Hepatocyte (in vitro differentiated cells): ENCODE measurements around the gene DGKQ. TPM values are rescaled to one million over a fixed set of nuclear protein-coding genes. Genes with fewer than 3 reads are reported as not detected.
A peak's percentile ranks its signal among the peaks of the same experiment; 100 is the strongest.

ENCODE experiments used
- DNase-seq: peaks from one replicate; pipeline ENCODE4 v3.0.0-alpha.2; 2016; ENCODE audit warnings: low spot score
- H2AFZ ChIP-seq: fragments of 200-600 bp; sonication (generic); 2 replicates; pipeline ENCODE4 v1.6.0; 2016; ENCODE audit warnings: antibody characterized with exemption, mild to moderate bottlenecking
- H3K27ac ChIP-seq: fragments of 200-600 bp; sonication (generic); 2 replicates; pipeline ENCODE4 v1.5.1; 2016; ENCODE audit warnings: mild to moderate bottlenecking
- H3K27me3 ChIP-seq: fragments of 200-600 bp; sonication (generic); 2 replicates; pipeline ENCODE4 v1.6.1; 2016
- H3K36me3 ChIP-seq: fragments of 200-600 bp; sonication (generic); replicated peaks from 2 replicates; pipeline ENCODE4 v1.5.1; 2016; ENCODE audit warnings: low read depth; ENCODE audit not compliant: insufficient read depth
- H3K4me1 ChIP-seq: fragments of 200-600 bp; sonication (generic); 2 replicates; pipeline ENCODE4 v1.5.1; 2016; ENCODE audit warnings: mild to moderate bottlenecking, moderate library complexity; ENCODE audit not compliant: insufficient read depth
- H3K4me2 ChIP-seq: fragments of 200-600 bp; sonication (generic); 2 replicates; pipeline ENCODE4 v1.6.0; 2016
- H3K4me3 ChIP-seq: fragments of 200-600 bp; sonication (generic); 2 replicates; pipeline ENCODE4 v1.5.1; 2016; ENCODE audit warnings: mild to moderate bottlenecking
- H3K79me2 ChIP-seq: fragments of 200-600 bp; sonication (generic); 2 replicates; pipeline ENCODE4 v1.6.0; 2017; ENCODE audit warnings: mild to moderate bottlenecking
- H3K9me2 ChIP-seq: fragments of 200-600 bp; sonication (generic); replicated peaks from 2 replicates; pipeline ENCODE4 v1.6.0; 2017; ENCODE audit warnings: mild to moderate bottlenecking; ENCODE audit not compliant: insufficient read depth
- H3K9me3 ChIP-seq: fragments of 200-600 bp; sonication (generic); 2 replicates; pipeline ENCODE4 v1.5.1; 2016; ENCODE audit warnings: low read depth, mild to moderate bottlenecking
- H4K20me1 ChIP-seq: fragments of 200-600 bp; sonication (generic); 2 replicates; pipeline ENCODE4 v1.6.0; 2016; ENCODE audit warnings: mild to moderate bottlenecking; ENCODE audit not compliant: insufficient read depth, poor library complexity, severe bottlenecking
- CTCF ChIP-seq: fragments of 200-600 bp; sonication (generic); IDR thresholded peaks from 2 replicates; pipeline ENCODE4 v1.5.1; 2016; ENCODE audit warnings: antibody characterized with exemption, mild to moderate bottlenecking; ENCODE audit not compliant: poor library complexity
- EZH2 ChIP-seq: fragments of 200-600 bp; sonication (generic); IDR thresholded peaks from 2 replicates; pipeline ENCODE4 v1.6.1; 2016; ENCODE audit warnings: antibody characterized with exemption, mild to moderate bottlenecking, borderline replicate concordance
- EZH2phosphoT487 ChIP-seq: fragments of 200-600 bp; sonication (generic); IDR thresholded peaks from one replicate; pipeline ENCODE4 v1.6.1; 2018; ENCODE audit warnings: antibody characterized with exemption, mild to moderate bottlenecking, low read depth, moderate library complexity; ENCODE audit not compliant: unreplicated experiment, severe bottlenecking
- WGBS: methylation state at CpG from one replicate; pipeline ENCODE4 v1.1.6; 2016; ENCODE audit warnings: low lambda C conversion rate; ENCODE audit errors: missing lambda C conversion rate; 5-methylcytosine and 5-hydroxymethylcytosine counted together
- polyA plus RNA-seq: library from polyadenylated mRNA; unstranded; fragments of >200 nt; fragmentation: Nextera tagmentation; extraction: Ambion mirVana; gene quantifications from 2 replicates; pipeline ENCODE4 v1.2.1, GENCODE V29; 2016
- total RNA-seq: library from RNA; depleted of rRNA; stranded (reverse); fragments of >200 nt; gene quantifications from 2 replicates; pipeline ENCODE4 v1.2.3, GENCODE V29; 2014

The DGKQ gene
- total and polyA plus RNA-seq, 2 experiments from 2014 or later: 17.4 to 20.7 TPM

- Histone ChIP-seq H3K4me2 (no peak overlapping the region), H3K4me1 (peaks cover 11% of the 10 kb centered on the region), H3K9me2 (no peaks in the 10 kb centered on the region), H3K4me3 (no peak overlapping the region), H3K27ac (no peak overlapping the region), H3K36me3 (no peaks in the 10 kb centered on the region), H3K27me3 (peaks cover 65% of the 10 kb centered on the region), H4K20me1 (no peaks in the 10 kb centered on the region), H2AFZ (no peak overlapping the region), H3K79me2 (no peaks in the 10 kb centered on the region), H3K9me3 (no peaks in the 10 kb centered on the region)
- 97% methylated on average over 12 of the region's 13 CpGs for WGBS
- DNase-seq: no peak
- no peak for TF ChIP-seq EZH2phosphoT487
- TF ChIP-seq EZH2: no peak
- no peak for TF ChIP-seq CTCF
These were observed 30.7 kb upstream of the DGKQ start for GRCh38 chr4:1004071-1004418.

GRCh38 chr4:1003271-1004070 lies 30.1 kb upstream of the DGKQ start:
- no peak overlapping the region for H3K27ac ChIP-seq
- H3K4me2 ChIP-seq: peak overlapping the region; percentile 73
- no peaks in the 10 kb centered on the region for H4K20me1 ChIP-seq
- H3K9me2 ChIP-seq: no peaks in the 10 kb centered on the region
- H3K4me3 ChIP-seq: no peak overlapping the region
- TF ChIP-seq EZH2phosphoT487: no peak
- TF ChIP-seq EZH2: no peak
- TF ChIP-seq CTCF: no peak
- H2AFZ ChIP-seq: no peak overlapping the region
- no peaks in the 10 kb centered on the region for H3K9me3 ChIP-seq
- DNase-seq: no peak
- no peaks in the 10 kb centered on the region for H3K79me2 ChIP-seq
- WGBS: 40% methylated on average over 38 of the region's 63 CpGs
- peaks cover 60% of the 10 kb centered on the region for H3K27me3 ChIP-seq
- peaks cover 11% of the 10 kb centered on the region for H3K4me1 ChIP-seq
- no peaks in the 10 kb centered on the region for H3K36me3 ChIP-seq

- Histone ChIP-seq H3K4me3 (no peak overlapping the region), H4K20me1 (no peaks in the 10 kb centered on the region), H3K9me2 (no peaks in the 10 kb centered on the region), H2AFZ (no peak overlapping the region), H3K27me3 (peaks cover 60% of the 10 kb centered on the region), H3K4me1 (peaks cover 12% of the 10 kb centered on the region), H3K79me2 (no peaks in the 10 kb centered on the region), H3K36me3 (no peaks in the 10 kb centered on the region), H3K27ac (no peak overlapping the region), H3K4me2 (peak overlapping the region; percentile 73), H3K9me3 (no peaks in the 10 kb centered on the region)
- DNase-seq: no peak
- no peak for TF ChIP-seq EZH2phosphoT487
- peak; percentile 62 for TF ChIP-seq EZH2
- WGBS: 11% methylated on average over 22 of the region's 75 CpGs
These were observed 29.4 kb upstream of the DGKQ start for GRCh38 chr4:1002631-1003251.

GRCh38 chr4:1002131-1002630 lies 28.8 kb upstream of the DGKQ start:
- H3K9me2 ChIP-seq: no peaks in the 10 kb centered on the region
- no peaks in the 10 kb centered on the region for H3K36me3 ChIP-seq
- no peak overlapping the region for H2AFZ ChIP-seq
- H3K4me3 ChIP-seq: no peak overlapping the region
- DNase-seq: peak; percentile 82
- H3K27me3 ChIP-seq: peaks cover 61% of the 10 kb centered on the region
- H3K79me2 ChIP-seq: no peaks in the 10 kb centered on the region
- H3K4me2 ChIP-seq: peak overlapping the region; percentile 73
- TF ChIP-seq EZH2phosphoT487 (peak; percentile 67), EZH2 (peak; percentile 86), CTCF (no peak)
- H3K4me1 ChIP-seq: peaks cover 16% of the 10 kb centered on the region
- H3K27ac ChIP-seq: no peak overlapping the region
- H3K9me3 ChIP-seq: no peaks in the 10 kb centered on the region
- no peaks in the 10 kb centered on the region for H4K20me1 ChIP-seq
- WGBS: 10% methylated on average over 40 of the region's 54 CpGs
